Keratinocyte (primary cell): ENCODE measurements around the gene DPY19L2.
"Not testable (repeated sequence)": the region's sequence is repeated elsewhere in the genome, so short reads cannot be mapped to it uniquely, and the experiment has no call there.

Experiments used
- CTCF ChIP-seq, 3 experiments: IDR thresholded peaks in 1 of 3; conservative IDR thresholded peaks in 1 of 3; optimal IDR thresholded peaks in 1 of 3; 2 replicates in 2 of 3; 3 replicates in 1 of 3; pipeline versions ENCODE3 to v1.5.1; 2011; ENCODE audit warnings: low read length in 3 of 3, mild to moderate bottlenecking in 3 of 3, moderate library complexity in 2 of 3, control low read depth in 1 of 3, inconsistent platforms in 1 of 3; ENCODE audit not compliant: insufficient read depth in 2 of 3; ENCODE audit errors: extremely low read depth in 1 of 3
- EZH2 ChIP-seq: IDR thresholded peaks from one replicate; pipeline ENCODE4 v1.6.1; 2012; ENCODE audit warnings: inconsistent platforms, mild to moderate bottlenecking, low read length, moderate library complexity

- not testable (repeated sequence) for TF ChIP-seq EZH2; CTCF (optimal IDR thresholded peaks at IDR 0.05 in 1 of 3, IDR thresholded peaks at IDR 0.05 in 1 of 3, conservative IDR thresholded peaks at IDR 0.05 in 1 of 3; ENCODE audit: extremely low read depth in 1 of 3, insufficient read depth in 2 of 3, low read length in 3 of 3)
Measured at GRCh38 chr12:63584426-63584825, 83.9 kb downstream of the DPY19L2 start.
